GM10847 (cell line): ENCODE measurements around the gene MGMT.

ENCODE experiments used
- POLR2A ChIP-seq: IDR thresholded peaks from 2 replicates; pipeline ENCODE4 v1.6.1; 2011; ENCODE audit not compliant: insufficient read length; ENCODE audit errors: extremely low read depth

The MGMT gene

GRCh38 chr10:129501652-129502436, 34.8 kb downstream of the MGMT start:
- TF ChIP-seq POLR2A, result no peak

DNA sequence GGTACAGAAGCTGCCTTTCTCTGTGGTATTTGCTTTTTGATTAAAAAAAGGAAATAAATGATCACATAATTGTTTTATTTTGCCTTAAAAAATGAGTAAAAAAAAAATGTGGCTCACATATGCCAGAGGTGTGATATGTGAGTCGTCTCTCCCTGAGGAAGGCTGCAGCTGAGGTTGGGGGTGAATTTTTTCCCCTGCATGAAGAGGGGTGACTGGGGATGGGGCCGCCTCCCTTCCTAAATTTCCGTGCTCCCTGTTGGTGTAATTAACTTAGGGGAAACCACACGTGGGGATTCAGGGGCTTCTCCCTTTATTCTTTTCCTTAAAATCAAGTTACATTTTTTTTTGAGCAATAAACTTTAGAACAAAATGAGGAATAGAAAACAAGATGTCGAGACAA, 35.4 kb downstream of the MGMT start:
- no peak for TF ChIP-seq POLR2A

DNA sequence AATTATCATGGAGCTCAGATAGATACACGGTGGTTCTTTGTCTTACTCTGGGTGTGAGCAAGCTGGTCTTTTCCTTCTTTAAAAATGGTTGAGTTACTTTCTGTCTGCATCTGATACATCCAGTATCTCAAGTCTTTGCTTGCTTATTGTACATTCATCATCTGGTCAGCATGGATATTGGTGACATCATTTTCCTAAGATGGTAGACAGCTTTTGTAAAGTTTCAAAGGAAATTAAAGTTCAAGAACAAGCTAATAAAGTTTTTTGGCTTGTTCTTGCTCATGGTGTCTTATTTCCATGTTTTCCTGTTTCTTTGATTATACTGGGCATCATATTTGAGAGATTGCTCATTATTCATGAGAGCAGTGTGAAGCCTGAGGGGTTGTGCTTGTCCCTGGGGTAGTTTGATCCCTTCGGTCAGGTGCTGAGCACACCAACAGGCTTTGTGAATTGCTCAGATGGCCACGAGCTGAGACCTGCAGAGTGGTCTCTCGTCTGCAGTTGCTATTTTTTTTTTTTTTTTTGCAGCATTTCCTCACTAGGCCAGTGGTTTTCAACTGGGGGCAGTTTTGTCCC, 38.5 kb downstream of the MGMT start:
- TF ChIP-seq POLR2A, result no peak

GRCh38 chr10:129506101-129506797, 39.2 kb downstream of the MGMT start:
- no peak for TF ChIP-seq POLR2A

GRCh38 chr10:129507216-129507889, 40.3 kb downstream of the MGMT start:
- TF ChIP-seq POLR2A, result no peak

- no peak for TF ChIP-seq POLR2A
Measured at GRCh38 chr10:129509155-129509554, 42.1 kb downstream of the MGMT start.

GRCh38 chr10:129509835-129510234, 42.8 kb downstream of the MGMT start:
- TF ChIP-seq POLR2A, result no peak

DNA sequence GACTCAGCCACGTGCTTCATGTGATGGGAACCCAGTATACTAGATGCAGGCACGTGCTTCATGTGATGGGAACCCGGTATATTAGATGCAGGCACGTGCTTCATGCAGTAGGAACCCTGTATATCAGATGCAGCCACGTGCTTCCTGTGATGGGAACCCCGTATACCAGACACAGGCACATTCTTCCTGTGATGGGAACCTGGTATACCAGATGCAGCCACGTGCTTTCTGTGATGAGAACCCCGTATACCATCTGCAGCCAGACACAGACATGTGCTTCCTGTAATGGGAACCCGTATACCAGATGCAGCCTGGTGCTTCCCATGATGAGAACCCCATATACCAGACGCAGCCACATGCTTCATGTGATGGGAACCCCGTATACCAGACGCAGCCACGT, 44.0 kb downstream of the MGMT start:
- TF ChIP-seq POLR2A, result no peak

- no peak for TF ChIP-seq POLR2A
Measured at GRCh38 chr10:129511758-129512157, 44.7 kb downstream of the MGMT start.

- no peak for TF ChIP-seq POLR2A
Measured at GRCh38 chr10:129513312-129513711, 46.3 kb downstream of the MGMT start.

- no peak for TF ChIP-seq POLR2A
Measured at GRCh38 chr10:129514568-129515451, 47.8 kb downstream of the MGMT start.

- TF ChIP-seq POLR2A, result no peak
Measured at GRCh38 chr10:129516846-129517679, 50.0 kb downstream of the MGMT start.

DNA sequence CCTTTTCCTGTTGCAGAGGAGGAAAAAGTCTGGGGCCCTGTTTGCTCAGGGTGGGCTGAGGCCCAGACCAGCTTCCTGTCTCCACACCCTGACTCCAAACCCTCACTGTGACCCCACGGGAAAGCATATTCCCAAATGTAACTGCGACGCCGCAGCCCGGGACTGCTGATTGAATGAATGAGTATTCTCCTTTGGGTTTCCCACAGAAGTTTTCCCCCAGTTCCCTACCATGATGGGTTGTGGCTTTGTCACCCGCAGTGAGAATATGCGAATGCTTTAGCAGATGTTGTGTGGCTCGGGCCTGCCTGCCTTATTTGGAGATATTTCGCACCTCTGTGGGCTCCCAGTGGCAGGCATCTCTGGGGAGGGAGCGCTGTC, 50.6 kb downstream of the MGMT start:
- TF ChIP-seq POLR2A, result no peak

GRCh38 chr10:129518793-129519192, 51.8 kb downstream of the MGMT start:
- TF ChIP-seq POLR2A, result no peak
